Ovary (tissue), 9 donors: Measurements from ENCODE around the gene TNRC6C. TPM values are rescaled to one million over a fixed set of nuclear protein-coding genes. Genes with fewer than 3 reads are reported as not detected.
"Not testable (repeated sequence)": the region's sequence is repeated elsewhere in the genome, so short reads cannot be mapped to it uniquely, and the experiment has no call there.

ENCODE experiments used
- DNase-seq, 5 donors: peaks; one replicate each; pipeline ENCODE4 v3.0.0-alpha.2; 2019 to 2020
- H3K27ac ChIP-seq, 2 donors: fragments of 200-600 bp; one replicate each; pipeline versions ENCODE4 v1.5.1 to v1.8.0; 2019 to 2022
- H3K27me3 ChIP-seq: fragments of 200-600 bp; one replicate; pipeline ENCODE4 v1.8.0; 2022
- H3K36me3 ChIP-seq: fragments of 200-600 bp; sonication (generic); one replicate; pipeline ENCODE4 v1.5.1; 2019
- H3K4me1 ChIP-seq: one replicate; pipeline ENCODE4 v1.8.1; 2013; ENCODE audit warnings: mild to moderate bottlenecking, moderate library complexity; ENCODE audit not compliant: insufficient read depth
- H3K4me3 ChIP-seq: fragments of 200-600 bp; sonication (generic); one replicate; pipeline ENCODE4 v1.5.1; 2017
- H3K9me3 ChIP-seq, 2 donors: fragments of 200-600 bp in 1 of 2; sonication (generic) in 1 of 2; one replicate each; pipeline versions ENCODE4 v1.5.1 to v1.8.1; 2013 to 2019; ENCODE audit warnings: mild to moderate bottlenecking in 1 of 2, moderate library complexity in 1 of 2
- EP300 ChIP-seq: sonication (generic); formaldehyde crosslinking; IDR thresholded peaks from one replicate; pipeline ENCODE4 v1.6.1; 2017; ENCODE audit warnings: antibody characterized with exemption
- POLR2A ChIP-seq: fragments of 450-650 bp; IDR thresholded peaks from one replicate; pipeline ENCODE4 v1.6.1; 2017; ENCODE audit warnings: antibody characterized with exemption, mild to moderate bottlenecking, moderate library complexity
- WGBS, 3 donors: extraction: QIAGEN DNeasy Blood & Tissue Kit in 1 of 3; methylation state at CpG; one replicate each; pipeline versions ENCODE4 v1.1.5 to v1.1.7; 2013 to 2017; 5-methylcytosine and 5-hydroxymethylcytosine counted together
- intact Hi-C, 4 donors: fragments of 100-400 bp; cut with DNase I; formaldehyde crosslinking; loops; one replicate each; pipeline versions ENCODE4 v1.11.0 to v1.15.1; 2022 to 2023
- polyA plus RNA-seq, 2 donors: library from polyadenylated mRNA; stranded (reverse); fragments of 200-250 nt in 1 of 2; fragments of 350-450 nt in 1 of 2; fragmentation: Illumina TruSeq in 1 of 2; extraction: RNeasy Lipid Tissue Mini Kit (QIAGEN cat#74804) in 1 of 2; gene quantifications; one replicate each; pipeline ENCODE4 v1.2.3, GENCODE V29; 2013 to 2014
- total RNA-seq, 7 donors: library from RNA; depleted of rRNA in 2 of 7; stranded (reverse); fragments of >200 nt in 2 of 7; fragmentation: NEBNext Ultra II Directional in 3 of 7; extraction: Animal tissue kit (Norgen Biotek cat#: 25700) in 3 of 7; gene quantifications; one replicate each; pipeline versions ENCODE4 v1.1.0 to v1.2.4, GENCODE V29; 2016 to 2023
- TF ChIP-seq, protein P1 (sequence below), 3 donors: fragments of 450-650 bp in 2 of 3; fragments of 200-600 bp in 1 of 3; IDR thresholded peaks; one replicate each; pipeline versions ENCODE4 v1.5.1 to v1.8.0; 2016 to 2022; ENCODE audit warnings: antibody characterized with exemption in 3 of 3, mild to moderate bottlenecking in 1 of 3
- donor health status: DM: no; HTN: no; CAD: no; lungs with moderate emphysema.
- donor health status: DM: no; HTN: no; CAD: no.
- donor health status: Bipolar disorder and iron deficiency.
- donor health status: DM: yes; HTN: yes; CAD: no.
- donor health status: DM: no; HTN: no; CAD: no.
- donor health status: DM: yes; HTN: yes; CAD: no.

The TNRC6C gene
- total and polyA plus RNA-seq, 9 donors: 8.7 to 45.3 (median 32.5) TPM

DNA sequence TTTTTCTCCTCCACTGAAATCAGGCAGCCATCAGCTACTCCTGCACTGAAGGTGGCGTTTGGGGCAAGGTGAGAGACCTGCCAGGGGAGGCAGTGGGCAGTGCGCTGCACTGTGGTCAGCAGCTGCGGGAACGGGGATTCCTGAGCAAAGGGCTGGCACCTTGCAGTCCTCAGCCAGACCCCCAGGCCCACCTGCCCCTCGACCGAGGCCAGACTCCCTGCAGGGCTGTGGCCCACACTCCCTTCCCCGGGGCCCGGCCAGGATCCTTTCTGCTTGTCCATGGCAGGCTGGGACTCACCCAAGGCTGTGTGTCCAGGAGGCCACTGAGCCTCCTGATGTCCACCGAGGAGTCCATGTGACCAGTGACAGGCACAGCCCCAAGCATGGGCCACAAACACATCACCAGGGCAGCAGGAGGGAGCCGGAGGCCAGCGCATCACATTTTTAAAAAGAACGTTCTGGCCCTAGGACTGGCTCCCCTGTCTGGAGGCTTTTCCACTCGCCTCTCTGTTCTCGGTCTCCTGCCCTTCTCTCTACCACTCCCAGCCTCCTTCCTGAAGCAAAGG, 28.5 kb upstream of the TNRC6C start:
- Histone ChIP-seq H3K27ac (no peak overlapping the region), H3K27me3 (no peaks in the 10 kb centered on the region), H3K36me3 (no peaks in the 10 kb centered on the region), H3K4me3 (no peak overlapping the region), H3K9me3 (no peaks in the 10 kb centered on the region), H3K4me1 (no peaks in the 10 kb centered on the region)
- TF ChIP-seq EP300 (no peak), POLR2A (no peak)
- TF ChIP-seq, protein P1, sequence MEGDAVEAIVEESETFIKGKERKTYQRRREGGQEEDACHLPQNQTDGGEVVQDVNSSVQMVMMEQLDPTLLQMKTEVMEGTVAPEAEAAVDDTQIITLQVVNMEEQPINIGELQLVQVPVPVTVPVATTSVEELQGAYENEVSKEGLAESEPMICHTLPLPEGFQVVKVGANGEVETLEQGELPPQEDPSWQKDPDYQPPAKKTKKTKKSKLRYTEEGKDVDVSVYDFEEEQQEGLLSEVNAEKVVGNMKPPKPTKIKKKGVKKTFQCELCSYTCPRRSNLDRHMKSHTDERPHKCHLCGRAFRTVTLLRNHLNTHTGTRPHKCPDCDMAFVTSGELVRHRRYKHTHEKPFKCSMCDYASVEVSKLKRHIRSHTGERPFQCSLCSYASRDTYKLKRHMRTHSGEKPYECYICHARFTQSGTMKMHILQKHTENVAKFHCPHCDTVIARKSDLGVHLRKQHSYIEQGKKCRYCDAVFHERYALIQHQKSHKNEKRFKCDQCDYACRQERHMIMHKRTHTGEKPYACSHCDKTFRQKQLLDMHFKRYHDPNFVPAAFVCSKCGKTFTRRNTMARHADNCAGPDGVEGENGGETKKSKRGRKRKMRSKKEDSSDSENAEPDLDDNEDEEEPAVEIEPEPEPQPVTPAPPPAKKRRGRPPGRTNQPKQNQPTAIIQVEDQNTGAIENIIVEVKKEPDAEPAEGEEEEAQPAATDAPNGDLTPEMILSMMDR (IDR thresholded peaks at IDR 0.05): no peak
- intact Hi-C loops: no loop called here
- 82 to 87% (median 84%) methylated on average over 14 of the region's 14 CpGs for WGBS, 3 donors
- DNase-seq: no peak

DNA sequence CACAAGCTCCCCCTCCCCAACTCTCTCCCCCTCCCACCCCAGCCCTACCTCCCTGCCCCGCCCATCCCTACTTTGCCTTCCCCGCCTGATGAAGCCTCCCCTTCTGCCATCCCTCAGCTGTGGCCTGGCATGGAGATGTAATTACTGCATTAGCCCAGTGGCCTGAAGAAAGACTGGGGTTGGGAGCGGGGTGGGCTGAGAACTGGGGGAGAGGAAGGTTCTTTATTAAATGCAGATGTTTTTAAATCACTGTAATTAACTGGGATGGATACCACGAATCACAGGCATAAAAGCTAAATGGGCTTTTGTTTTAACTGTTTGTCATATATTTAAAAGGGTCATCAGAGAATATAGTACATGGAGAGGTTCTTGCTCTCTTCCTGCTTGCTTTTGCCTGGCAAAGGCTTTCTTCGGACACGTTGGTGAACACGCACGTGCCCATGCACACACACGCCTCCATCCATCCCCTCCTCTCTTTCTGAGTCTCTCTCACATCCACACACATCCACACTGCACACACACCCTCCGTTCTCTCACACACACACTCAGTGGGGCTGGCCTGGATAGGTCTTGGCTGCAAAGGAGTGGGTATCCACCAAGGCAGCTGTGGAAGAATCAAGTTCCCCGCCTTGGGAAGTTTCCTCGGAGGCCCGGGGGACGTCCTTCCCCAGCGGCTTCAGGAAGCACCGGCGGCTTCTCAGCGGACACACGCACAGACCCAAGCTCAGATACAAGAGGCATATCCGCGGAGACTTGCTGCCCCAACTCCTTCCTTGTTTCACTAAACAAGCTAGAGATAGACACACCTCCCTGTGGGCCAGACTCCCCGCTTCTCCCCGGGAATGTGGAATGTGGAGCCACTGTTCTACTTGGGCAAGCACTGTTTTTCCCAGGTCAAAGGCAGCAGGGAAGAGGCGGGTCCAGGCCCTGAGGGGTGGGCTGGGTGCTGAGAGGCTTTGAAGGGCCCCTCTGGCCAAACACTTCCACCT, 27.4 kb upstream of the TNRC6C start:
- H3K27me3 ChIP-seq: no peaks in the 10 kb centered on the region
- H3K4me3 ChIP-seq: no peak overlapping the region
- intact Hi-C loops: no loop called here
- TF ChIP-seq, protein P1 (IDR thresholded peaks at IDR 0.05): no peak
- no peak for TF ChIP-seq POLR2A
- TF ChIP-seq EP300: no peak
- no peak for DNase-seq
- 29 to 34% (median 31%) methylated on average over 24 of the region's 24 CpGs for WGBS, 3 donors
- H3K9me3 ChIP-seq: no peaks in the 10 kb centered on the region
- no peak overlapping the region for H3K27ac ChIP-seq
- H3K4me1 ChIP-seq: no peaks in the 10 kb centered on the region
- no peaks in the 10 kb centered on the region for H3K36me3 ChIP-seq

DNA sequence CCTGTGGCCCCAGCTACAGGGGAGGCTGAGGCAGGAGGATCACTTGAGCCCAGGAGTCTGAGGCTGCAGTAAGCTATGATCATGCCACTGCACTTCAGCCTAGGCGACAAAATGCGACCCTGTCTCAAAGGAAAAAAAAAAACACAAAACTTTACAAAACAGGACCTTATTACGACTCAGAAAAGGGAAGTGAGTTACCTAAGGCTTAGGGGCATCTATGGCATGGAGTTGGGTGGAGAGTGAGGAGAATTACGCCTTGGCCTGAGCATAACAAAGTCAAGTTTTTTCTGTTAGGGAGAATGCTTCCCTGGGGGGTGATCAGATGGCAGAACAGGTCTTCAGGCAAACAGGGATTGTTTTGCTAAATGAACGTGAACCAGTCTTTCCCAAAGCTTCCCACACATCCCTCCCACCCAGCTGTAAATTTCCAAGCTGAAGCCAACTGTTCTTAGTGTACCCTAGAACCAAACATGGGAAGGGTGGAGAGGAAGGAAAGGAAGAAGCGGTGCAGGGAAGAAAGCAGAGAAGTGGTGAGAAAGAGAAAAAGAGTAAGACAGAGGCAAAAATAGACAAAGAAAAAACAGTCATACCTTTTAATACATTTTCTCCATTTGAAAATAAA, 24.6 kb upstream of the TNRC6C start:
- TF ChIP-seq, protein P1 (IDR thresholded peaks at IDR 0.05): no peak
- TF ChIP-seq POLR2A (no peak), EP300 (no peak)
- no peak overlapping the region for H3K4me3 ChIP-seq
- no peak for DNase-seq
- no peaks in the 10 kb centered on the region for H3K27me3 ChIP-seq
- no peak overlapping the region for H3K27ac ChIP-seq
- H3K4me1 ChIP-seq: no peaks in the 10 kb centered on the region
- no peaks in the 10 kb centered on the region for H3K36me3 ChIP-seq
- WGBS, 3 donors: 69 to 81% (median 70%) methylated on average over 6 of the region's 6 CpGs
- intact Hi-C loops: no loop called here
- no peaks in the 10 kb centered on the region for H3K9me3 ChIP-seq

DNA sequence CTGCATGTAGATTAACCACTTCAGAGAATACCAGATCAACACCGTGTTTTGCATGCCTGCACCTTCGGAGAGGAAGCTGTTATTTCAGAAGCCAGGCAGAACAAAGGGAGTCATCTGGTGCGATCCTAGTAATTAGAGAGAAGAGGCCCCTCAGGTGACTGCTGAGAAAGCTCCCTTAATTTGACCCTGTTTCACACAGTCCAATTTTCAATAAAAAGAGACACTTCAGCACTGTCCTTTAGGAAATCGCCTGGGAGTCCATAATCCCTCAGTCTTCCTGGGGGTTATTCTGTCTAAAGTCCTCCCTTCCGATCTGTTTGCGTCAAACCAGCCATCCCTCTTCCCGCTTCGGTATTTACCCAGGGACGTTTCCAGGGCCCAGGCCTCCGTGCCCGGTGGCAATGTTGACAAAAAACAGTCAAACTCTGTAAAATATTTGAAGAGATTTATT, 23.4 kb upstream of the TNRC6C start:
- H3K27ac ChIP-seq: no peak overlapping the region
- TF ChIP-seq, protein P1 (IDR thresholded peaks at IDR 0.05): no peak
- TF ChIP-seq EP300: no peak
- TF ChIP-seq POLR2A: no peak
- WGBS, 3 donors: 55 to 59% (median 57%) methylated on average over 11 of the region's 11 CpGs
- intact Hi-C loops: no loop called here
- H3K27me3 ChIP-seq: no peaks in the 10 kb centered on the region
- no peaks in the 10 kb centered on the region for H3K9me3 ChIP-seq
- no peaks in the 10 kb centered on the region for H3K4me1 ChIP-seq
- no peak for DNase-seq
- no peak overlapping the region for H3K4me3 ChIP-seq
- H3K36me3 ChIP-seq: no peaks in the 10 kb centered on the region

DNA sequence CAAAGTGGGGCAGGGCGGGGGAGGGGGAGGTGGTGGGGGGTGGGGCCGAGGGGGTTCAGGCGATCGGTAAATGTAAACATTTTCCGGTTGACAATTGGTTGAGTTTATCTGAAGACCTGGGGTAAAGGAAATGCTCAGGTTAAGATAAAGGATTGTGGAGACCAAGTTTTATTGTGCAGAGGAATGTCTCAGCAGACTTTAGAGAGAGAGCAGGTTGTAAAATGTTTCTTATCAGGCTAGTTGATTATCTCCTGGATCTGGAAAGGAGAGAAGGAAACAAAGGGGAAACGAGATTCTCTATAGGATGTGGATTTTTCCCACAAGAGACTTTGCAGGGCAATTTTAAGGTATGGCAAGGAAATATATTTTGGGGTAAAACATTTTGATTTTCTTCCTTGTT, 22.8 kb upstream of the TNRC6C start:
- H3K27me3 ChIP-seq, H3K36me3 ChIP-seq, H3K9me3 ChIP-seq, H3K4me3 ChIP-seq, H3K27ac ChIP-seq, intact Hi-C loops, H3K4me1 ChIP-seq, DNase-seq: not testable (repeated sequence)
- 25 to 34% (median 31%) methylated on average over 6 of the region's 6 CpGs for WGBS, 3 donors
